K562 (cell line): Measurements from ENCODE around the gene UTS2R. TPM values are rescaled to one million over a fixed set of nuclear protein-coding genes. Genes with fewer than 3 reads are reported as not detected.
A peak's percentile ranks its signal among the peaks of the same experiment; 100 is the strongest.

ENCODE experiments used
- ATAC-seq: fragments of 200-7000 bp; cut with Tn5 transposase; 3 replicates; pipeline ENCODE4 v1.9.1; 2020; ENCODE audit warnings: moderate library complexity
- BruUV-seq: library from RNA; stranded (reverse); fragments of 400-500 nt; replicated peaks from 2 replicates; lab custom pipeline; 2021; lab: Mats Ljungman, UMichigan
- CTCF ChIA-PET: fragments of 300-600 bp; formaldehyde crosslinking; extraction: SDS; loops from one replicate; lab custom pipeline; 2021; ENCODE audit warnings: low intra/inter-chr PET ratio; lab: Yijun Ruan, JAX
- POLR2A ChIA-PET: fragments of 300-600, 350-650 bp; sonication (Branson Sonifier 250); formaldehyde crosslinking; extraction: SDS; loops from one replicate; lab custom pipeline; 2021; ENCODE audit warnings: antibody characterized with exemption, inconsistent platforms; lab: Yijun Ruan, JAX
- DNase-seq, 4 experiments: peaks; one replicate each; pipeline versions ENCODE4 v3.0.0 to v3.0.0-alpha.2; 2011 to 2018; ENCODE audit warnings: low spot score in 3 of 4, mixed read lengths in 3 of 4; ENCODE audit errors: extremely low read depth in 1 of 4
- FAIRE-seq: peaks from 2 replicates; lab custom pipeline; 2011; peaks lifted over from hg19 to GRCh38; lab: Jason Lieb, UNC
- H2AFZ ChIP-seq: 2 replicates; pipeline ENCODE4 v1.6.0; 2011; ENCODE audit warnings: low read depth, low read length, control low read depth, inconsistent platforms
- H3K27ac ChIP-seq: fragments of 200-600 bp; 3 replicates; pipeline ENCODE4 v1.8.0; 2011; ENCODE audit warnings: low read depth, mild to moderate bottlenecking, control low read depth, inconsistent platforms, low read length, moderate library complexity, mixed read lengths; ENCODE audit errors: extremely low read depth
- H3K27me3 ChIP-seq, 2 experiments: fragments of 300-600 bp in 1 of 2; 2 replicates in 1 of 2; 3 replicates in 1 of 2; pipeline versions ENCODE4 v1.6.0 to v1.8.0; 2011; ENCODE audit warnings: inconsistent platforms in 2 of 2, low read length in 2 of 2, mild to moderate bottlenecking in 1 of 2, mixed read lengths in 1 of 2, moderate library complexity in 1 of 2; ENCODE audit not compliant: control insufficient read depth in 2 of 2, insufficient read depth in 2 of 2
- H3K36me3 ChIP-seq: fragments of 300-600 bp; 3 replicates; pipeline ENCODE4 v1.8.0; 2011; ENCODE audit warnings: mild to moderate bottlenecking, low read length, inconsistent platforms; ENCODE audit not compliant: control insufficient read depth, insufficient read depth
- H3K4me1 ChIP-seq, 2 experiments: fragments of 200-600 bp in 1 of 2; replicated peaks in 1 of 2; 2 replicates in 1 of 2; 3 replicates in 1 of 2; pipeline versions ENCODE4 v1.5.1 to v1.8.0; 2011; ENCODE audit warnings: inconsistent platforms in 2 of 2, low read length in 2 of 2, mild to moderate bottlenecking in 1 of 2, mixed read lengths in 1 of 2, moderate library complexity in 1 of 2; ENCODE audit not compliant: control insufficient read depth in 2 of 2, insufficient read depth in 2 of 2
- H3K4me2 ChIP-seq: 2 replicates; pipeline ENCODE4 v1.6.1; 2011; ENCODE audit warnings: low read length, control low read depth, inconsistent platforms, mixed read lengths; ENCODE audit not compliant: insufficient read depth
- H3K4me3 ChIP-seq: fragments of 200-600 bp; sonication (generic), shearing (Covaris generic); 2 replicates; pipeline ENCODE4 v1.5.1; 2016; ENCODE audit warnings: control low read depth, inconsistent platforms
- H3K79me2 ChIP-seq: fragments of 200-600 bp; 3 replicates; pipeline ENCODE4 v1.8.0; 2011; ENCODE audit warnings: low read length, inconsistent platforms; ENCODE audit not compliant: control insufficient read depth, insufficient read depth
- H3K9ac ChIP-seq, 2 experiments: 2 replicates each; pipeline versions ENCODE4 v1.6.0 to v1.6.1; 2011; ENCODE audit warnings: low read depth in 2 of 2, low read length in 2 of 2, control low read depth in 1 of 2, inconsistent platforms in 1 of 2, mild to moderate bottlenecking in 1 of 2, mixed read lengths in 1 of 2; ENCODE audit not compliant: insufficient read depth in 1 of 2
- H3K9me1 ChIP-seq: one replicate; pipeline ENCODE4 v1.6.0; 2011; ENCODE audit warnings: inconsistent platforms, mild to moderate bottlenecking, low read length, moderate library complexity; ENCODE audit not compliant: control insufficient read depth, insufficient read depth
- H3K9me3 ChIP-seq: replicated peaks from 2 replicates; pipeline ENCODE4 v1.5.1; 2011; ENCODE audit warnings: low read depth, low read length, inconsistent platforms; ENCODE audit not compliant: control insufficient read depth, insufficient read depth
- H4K20me1 ChIP-seq: replicated peaks from 2 replicates; pipeline ENCODE4 v1.6.1; 2011; ENCODE audit warnings: low read length, inconsistent platforms, mixed read lengths; ENCODE audit not compliant: control insufficient read depth, insufficient read depth
- CCAR2 ChIP-seq: fragments of 200-400 bp; formaldehyde crosslinking; IDR thresholded peaks from 2 replicates; pipeline ENCODE4 v1.6.1; 2017; ENCODE audit warnings: mild to moderate bottlenecking, low read depth, low read length
- MXD1 ChIP-seq: fragments of 250-450 bp; sonication (Bioruptor Pico); IDR thresholded peaks from 2 replicates; pipeline ENCODE4 v1.8.0; 2021; ENCODE audit warnings: borderline replicate concordance, mild to moderate bottlenecking, moderate library complexity; ENCODE audit not compliant: poor library complexity, severe bottlenecking
- NR2F6 ChIP-seq: fragments of 450-650 bp; formaldehyde crosslinking; IDR thresholded peaks from 2 replicates; pipeline ENCODE4 v1.4.0; 2020; ENCODE audit warnings: mild to moderate bottlenecking
- PPARD ChIP-seq: fragments of 250-450 bp; sonication (Bioruptor Pico); IDR thresholded peaks from 2 replicates; pipeline ENCODE4 v1.8.0; 2022; ENCODE audit warnings: inconsistent platforms, mild to moderate bottlenecking, moderate library complexity
- TAF15 ChIP-seq: fragments of 200-400 bp; formaldehyde crosslinking; IDR thresholded peaks from 2 replicates; pipeline ENCODE4 v1.6.1; 2017; ENCODE audit warnings: mild to moderate bottlenecking, low read depth, low read length, moderate library complexity
- ZBTB33 ChIP-seq: sonication (generic); formaldehyde crosslinking; IDR thresholded peaks from 2 replicates; pipeline ENCODE4 v1.8.1; 2023; ENCODE audit warnings: mild to moderate bottlenecking, missing genetic modification reagents
- ZNF75A ChIP-seq: fragments of 450-650 bp; formaldehyde crosslinking; IDR thresholded peaks from 2 replicates; pipeline ENCODE4 v1.4.0; 2020; ENCODE audit warnings: mild to moderate bottlenecking
- WGBS: fragments of 100-300 bp; shearing (Covaris generic); methylation state at CpG from one replicate; pipeline ENCODE4 v1.1.6; 2016; ENCODE audit warnings: low coverage, mixed read lengths; ENCODE audit not compliant: insufficient coverage; ENCODE audit errors: missing lambda C conversion rate; 5-methylcytosine and 5-hydroxymethylcytosine counted together
- in situ Hi-C: fragments of 300-500 bp; cut with MboI; formaldehyde crosslinking; loops from 4 replicates; pipeline ENCODE4 v1.15.0; 2018; ENCODE audit warnings: inconsistent platforms, mixed read lengths
- intact Hi-C: fragments of 100-400 bp; cut with micrococcal nuclease; formaldehyde crosslinking; loops from 2 replicates; pipeline ENCODE4 v1.14.2; 2022
- polyA plus RNA-seq, 8 experiments: library from polyadenylated mRNA; depleted of rRNA in 4 of 8; stranded (reverse) in 5 of 8; unstranded in 3 of 8; fragments of >200 nt; fragmentation: Nextera tagmentation in 2 of 8; fragmentation: Illumina TruSeq in 1 of 8; extraction: Ambion mirVana in 2 of 8; extraction: Trizol in 1 of 8; gene quantifications; 2 replicates each; pipeline versions ENCODE4 v1.2.1 to v1.2.3, GENCODE V29; 2011 to 2014; ENCODE audit warnings: inconsistent platforms in 1 of 8, missing spikeins in 1 of 8
- total RNA-seq, 7 experiments: library from RNA; depleted of rRNA in 6 of 7; stranded (reverse); fragments of >200 nt in 6 of 7; fragmentation: Illumina TruSeq in 2 of 7; extraction: Trizol in 2 of 7; gene quantifications; 2 replicates each; pipeline versions ENCODE4 v1.2.1 to v1.2.3, GENCODE V29; 2011 to 2021; ENCODE audit warnings: low replicate concordance in 1 of 7
- TF ChIP-seq, protein P1 (sequence below), 2 experiments: IDR thresholded peaks; 2 replicates each; pipeline ENCODE4 v1.6.1; 2011; ENCODE audit warnings: borderline replicate concordance in 1 of 2, control low read depth in 1 of 2, low read depth in 1 of 2, low read length in 1 of 2, mild to moderate bottlenecking in 1 of 2, mixed read lengths in 1 of 2, moderate library complexity in 1 of 2; ENCODE audit not compliant: insufficient read depth in 1 of 2, insufficient read length in 1 of 2, poor library complexity in 1 of 2, severe bottlenecking in 1 of 2; ENCODE audit errors: extremely low read depth in 1 of 2

The UTS2R gene
- total and polyA plus RNA-seq, 9 of the 15 experiments (the other 6 are each of a cell fraction or from before 2014, with no cell fraction given), result 0.22 TPM; not detected in 8

GRCh38 chr17:82374626-82375331, 3.2 kb downstream of the UTS2R start:
- no peak overlapping the region for H2AFZ ChIP-seq
- CTCF ChIA-PET, result no interaction called here
- intact Hi-C loops, result no loop called here
- no peak for FAIRE-seq
- in situ Hi-C loops, result no loop called here
- H3K27me3 ChIP-seq, result no peaks in the 10 kb centered on the region
- POLR2A ChIA-PET, result interaction anchor here (0.6 to 1.6 kb wide), 3 partner anchors 8 to 13 kb away, joined by 3 read pairs; no protein-coding TSS in a partner anchor
- TF ChIP-seq ZBTB33, result 0 out of 2 replicates have a peak, but pooled peaks have one; percentile 23
- TF ChIP-seq, protein P1, sequence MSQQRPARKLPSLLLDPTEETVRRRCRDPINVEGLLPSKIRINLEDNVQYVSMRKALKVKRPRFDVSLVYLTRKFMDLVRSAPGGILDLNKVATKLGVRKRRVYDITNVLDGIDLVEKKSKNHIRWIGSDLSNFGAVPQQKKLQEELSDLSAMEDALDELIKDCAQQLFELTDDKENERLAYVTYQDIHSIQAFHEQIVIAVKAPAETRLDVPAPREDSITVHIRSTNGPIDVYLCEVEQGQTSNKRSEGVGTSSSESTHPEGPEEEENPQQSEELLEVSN (IDR thresholded peaks at IDR 0.05; ENCODE audit: borderline replicate concordance in 1 of 2, extremely low read depth in 1 of 2, insufficient read depth in 1 of 2, insufficient read length in 1 of 2, low read depth in 1 of 2, low read length in 1 of 2, poor library complexity in 1 of 2, severe bottlenecking in 1 of 2), result no peak
- no peak for TF ChIP-seq TAF15
- TF ChIP-seq MXD1 (CRISPR knock-in tag), result no peak
- TF ChIP-seq ZNF75A, result no peak
- no peak for TF ChIP-seq PPARD
- no peak for TF ChIP-seq CCAR2
- TF ChIP-seq NR2F6, result no peak
- H3K4me3 ChIP-seq, result no peak overlapping the region
- H3K4me1 ChIP-seq, result peaks cover 0 to 62% of the 10 kb centered on the region in 2 experiments; a peak in 3 of 5 replicates
- no peak overlapping the region for H3K4me2 ChIP-seq
- WGBS, result 95% methylated on average over 52 of the region's 79 CpGs
- no TSS peak for BruUV-seq
- H3K9me3 ChIP-seq, result no peaks in the 10 kb centered on the region
- H4K20me1 ChIP-seq, result no peaks in the 10 kb centered on the region
- ATAC-seq, result no peak
- no peaks in the 10 kb centered on the region for H3K36me3 ChIP-seq
- no peak overlapping the region for H3K27ac ChIP-seq
- no peak overlapping the region; a peak in 1 of 4 replicates for H3K9ac ChIP-seq
- H3K79me2 ChIP-seq, result no peaks in the 10 kb centered on the region
- DNase-seq, result no peak
- H3K9me1 ChIP-seq, result no peaks in the 10 kb centered on the region
